Brain microvascular endothelial cell (primary cell): ENCODE data around the gene PDP2.

Experiments
- DNase-seq: peaks from one replicate; pipeline ENCODE4 v3.0.0-alpha.2; 2020
- H3K27ac ChIP-seq: fragments of 250-450 bp; sonication (Bioruptor Pico); 2 replicates; pipeline ENCODE4 v1.5.1; 2020; ENCODE audit warnings: mild to moderate bottlenecking, moderate library complexity
- H3K27me3 ChIP-seq: fragments of 250-450 bp; sonication (Bioruptor Pico); replicated peaks from 2 replicates; pipeline ENCODE4 v1.5.1; 2020; ENCODE audit warnings: mild to moderate bottlenecking
- H3K36me3 ChIP-seq: fragments of 250-450 bp; sonication (Bioruptor Pico); replicated peaks from 2 replicates; pipeline ENCODE4 v1.5.1; 2020; ENCODE audit warnings: mild to moderate bottlenecking
- H3K4me3 ChIP-seq: 2 replicates; pipeline ENCODE4 v1.5.1; 2011; ENCODE audit warnings: low read depth, mild to moderate bottlenecking, control low read depth, low read length, moderate library complexity
- CTCF ChIP-seq: IDR thresholded peaks from 2 replicates; pipeline ENCODE4 v1.5.1; 2011; ENCODE audit warnings: low read depth, mild to moderate bottlenecking, moderate library complexity, low read length, control low read depth, inconsistent platforms; ENCODE audit errors: missing control alignments
- in situ Hi-C: cut with HindIII; loops from 2 replicates; pipeline ENCODE4 v1.10.0; 2017; ENCODE audit warnings: low sequenced_read_pairs, low pct_ligation_motif_present

PDP2 gene

DNA sequence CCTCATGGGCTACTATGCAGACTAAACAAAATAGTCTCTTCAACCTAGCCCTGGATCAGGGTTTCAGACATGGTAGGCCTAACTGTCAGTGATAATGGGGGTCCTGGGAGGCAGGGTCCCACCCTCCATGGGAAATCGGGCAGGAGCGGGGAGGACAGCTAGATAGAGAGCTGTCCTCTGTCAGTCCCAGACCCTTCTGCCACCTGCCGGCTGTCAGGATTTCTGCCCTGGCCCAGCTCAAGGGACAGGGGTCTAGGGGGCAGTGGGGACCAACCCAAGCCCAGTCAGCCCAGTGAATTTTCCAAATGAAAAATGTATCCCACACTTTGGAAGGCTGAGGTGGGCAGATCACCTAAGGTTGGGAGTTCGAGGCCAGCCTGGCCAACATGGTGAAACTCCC, 30.8 kb upstream of the PDP2 start:
- in situ Hi-C loops = no loop called here

DNA sequence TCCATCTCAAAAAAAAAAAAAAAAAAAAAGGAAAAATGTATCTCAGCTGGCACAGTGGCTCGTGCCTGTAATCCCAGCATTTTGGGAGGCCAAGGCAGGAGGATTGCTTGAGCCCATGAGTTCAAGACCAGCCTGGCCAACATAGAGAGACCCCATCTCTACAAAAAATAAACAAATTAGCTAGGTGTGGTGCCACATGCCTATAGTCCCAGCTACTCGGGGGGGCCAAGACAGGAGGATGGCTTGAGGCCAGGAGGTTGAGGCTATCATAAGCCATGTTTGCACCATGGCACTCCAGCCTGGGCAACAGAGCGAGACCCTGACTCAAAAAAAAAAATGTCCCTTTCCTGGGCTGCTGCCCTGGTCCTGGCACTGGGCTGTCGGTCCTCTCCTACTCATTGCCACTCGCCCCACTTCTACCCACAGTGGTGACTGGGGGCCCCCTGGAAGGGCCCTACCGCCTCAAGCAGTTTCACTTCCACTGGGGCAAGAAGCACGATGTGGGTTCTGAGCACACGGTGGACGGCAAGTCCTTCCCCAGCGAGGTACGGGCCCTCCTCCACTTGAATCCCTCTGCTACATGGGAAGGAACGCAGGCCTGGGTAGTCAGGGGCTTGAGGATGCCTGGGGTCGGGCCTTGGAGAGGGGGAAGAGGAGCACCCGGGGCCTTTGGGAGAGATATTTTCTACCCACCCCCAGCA, 30.1 kb upstream of the PDP2 start:
- TF ChIP-seq CTCF = no peak
- Histone ChIP-seq H3K27ac (no peak overlapping the region), H3K4me3 (no peak overlapping the region), H3K36me3 (no peaks in the 10 kb centered on the region), H3K27me3 (peaks cover 23% of the 10 kb centered on the region)
- no peak for DNase-seq
- in situ Hi-C loops = no loop called here

More for the DNA sequence above, 30.8 kb upstream of the PDP2 start:
- DNase-seq = no peak
- H3K36me3 ChIP-seq = no peaks in the 10 kb centered on the region
- H3K27ac ChIP-seq = no peak overlapping the region
- peak; percentile 18 for TF ChIP-seq CTCF
- H3K4me3 ChIP-seq = no peak overlapping the region
- H3K27me3 ChIP-seq = peaks cover 29% of the 10 kb centered on the region

DNA sequence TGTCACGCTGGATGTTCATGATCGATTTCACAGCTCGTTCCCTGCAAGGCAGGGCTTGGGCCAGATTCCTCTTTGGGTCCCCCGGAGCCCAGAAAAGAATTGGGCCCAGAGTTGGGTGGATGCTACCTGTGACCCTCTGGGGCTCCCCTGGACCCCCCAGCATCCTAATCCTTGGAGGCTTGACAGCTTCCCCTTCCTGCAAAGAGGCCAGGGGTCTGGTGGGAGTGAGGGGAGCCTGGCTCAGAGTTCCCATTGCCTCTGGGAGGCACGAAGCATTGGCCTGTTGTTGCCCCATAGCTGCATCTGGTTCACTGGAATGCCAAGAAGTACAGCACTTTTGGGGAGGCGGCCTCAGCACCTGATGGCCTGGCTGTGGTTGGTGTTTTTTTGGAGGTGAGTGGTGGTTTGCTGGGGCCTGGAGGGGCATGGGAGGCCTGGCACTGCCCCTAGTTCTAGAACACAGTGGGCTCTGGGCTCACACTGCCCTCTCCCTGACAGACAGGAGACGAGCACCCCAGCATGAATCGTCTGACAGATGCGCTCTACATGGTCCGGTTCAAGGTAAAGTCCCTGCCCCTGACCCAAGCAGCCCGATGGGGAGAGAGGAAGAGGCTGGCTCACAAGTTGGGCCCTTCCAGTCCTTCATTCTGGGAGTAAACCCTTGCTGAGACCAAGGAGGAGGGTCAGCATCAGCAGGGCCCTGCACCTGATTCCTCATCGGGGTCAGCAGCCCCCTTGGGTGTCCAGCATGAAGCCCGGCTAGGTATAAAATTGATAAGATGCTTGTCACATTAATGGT, 28.9 kb upstream of the PDP2 start:
- no peak for DNase-seq
- H3K27me3 ChIP-seq = peaks cover 12% of the 10 kb centered on the region
- H3K4me3 ChIP-seq = no peak overlapping the region
- TF ChIP-seq CTCF = no peak
- H3K27ac ChIP-seq = no peak overlapping the region
- no peaks in the 10 kb centered on the region for H3K36me3 ChIP-seq
- in situ Hi-C loops = no loop called here

DNA sequence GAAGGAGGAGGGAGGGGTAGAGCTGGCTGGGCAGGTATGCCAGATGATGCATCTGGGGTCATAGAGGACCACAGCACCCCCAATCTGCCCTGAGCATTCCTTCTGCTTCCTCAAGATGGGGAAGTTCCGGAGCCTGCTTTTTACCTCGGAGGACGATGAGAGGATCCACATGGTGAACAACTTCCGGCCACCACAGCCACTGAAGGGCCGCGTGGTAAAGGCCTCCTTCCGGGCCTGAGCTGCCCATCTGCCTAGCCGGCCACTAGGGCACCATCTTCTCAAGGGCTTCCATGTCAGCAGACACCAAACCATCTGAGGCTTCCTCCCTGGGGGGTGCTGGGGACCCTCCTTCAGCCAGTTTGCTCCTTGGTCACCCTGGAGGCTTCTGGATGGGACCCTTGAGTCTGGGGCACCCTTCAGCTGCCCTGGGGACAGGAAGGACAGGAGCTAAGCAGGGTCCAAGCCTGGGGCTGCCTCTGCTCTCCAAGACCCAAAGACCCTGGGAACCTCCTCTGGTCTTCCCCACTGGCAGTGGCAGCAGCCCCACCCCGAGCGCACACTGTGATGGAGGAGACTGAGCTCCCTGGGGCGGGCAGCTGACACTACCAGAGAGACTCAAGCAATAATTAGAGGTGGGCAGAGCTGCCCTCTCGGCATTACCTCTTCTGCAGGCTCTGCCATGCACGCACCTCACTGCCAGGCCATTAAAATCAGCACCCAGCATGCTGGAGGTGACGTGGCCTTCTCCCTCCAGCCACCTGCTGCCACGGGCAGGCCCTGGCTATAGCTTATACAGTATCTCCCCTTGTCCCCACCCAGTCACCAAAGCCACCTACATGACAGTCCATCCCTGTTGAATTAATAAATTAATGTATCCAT, 26.8 kb upstream of the PDP2 start:
- no peak for DNase-seq
- no peaks in the 10 kb centered on the region for H3K36me3 ChIP-seq
- in situ Hi-C loops = no loop called here
- no peak overlapping the region for H3K27ac ChIP-seq
- H3K27me3 ChIP-seq = peaks cover 1% of the 10 kb centered on the region
- no peak overlapping the region for H3K4me3 ChIP-seq
- no peak for TF ChIP-seq CTCF

DNA sequence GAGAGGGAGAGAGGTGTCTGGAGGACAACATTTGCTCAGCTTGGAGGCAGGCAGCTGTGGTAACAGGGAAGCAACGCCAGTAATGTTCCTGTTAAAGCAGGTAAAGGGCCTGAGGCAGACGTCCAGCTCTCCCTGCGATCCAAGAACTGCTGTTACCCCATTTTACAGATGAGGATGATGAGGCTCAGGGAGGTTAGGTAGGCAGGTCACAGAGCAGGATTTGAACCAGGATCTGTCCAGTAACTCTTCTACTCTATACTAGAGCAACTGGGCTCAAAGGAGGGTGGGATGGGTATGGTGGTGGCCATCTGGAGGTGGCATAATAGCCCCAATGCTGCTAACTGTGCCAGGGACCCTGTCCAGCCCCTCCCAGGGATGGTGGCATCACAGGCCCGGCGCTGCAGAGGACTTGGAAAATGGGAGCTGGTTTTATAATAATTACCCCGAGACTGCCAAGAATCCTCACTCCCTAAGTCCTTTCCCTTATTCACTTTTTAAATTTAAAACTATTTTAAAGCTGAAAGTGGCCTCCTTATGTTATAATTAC, 24.1 kb upstream of the PDP2 start:
- Histone ChIP-seq H3K27me3 (no peaks in the 10 kb centered on the region), H3K4me3 (no peak overlapping the region), H3K27ac (no peak overlapping the region), H3K36me3 (no peaks in the 10 kb centered on the region)
- in situ Hi-C loops = no loop called here
- DNase-seq = no peak
- no peak for TF ChIP-seq CTCF
